K562 (cell line): ENCODE measurements around the gene FYB1. TPM values are rescaled to one million over a fixed set of nuclear protein-coding genes. Genes with fewer than 3 reads are reported as not detected.
A peak's percentile ranks its signal among the peaks of the same experiment; 100 is the strongest.

ENCODE experiments used
- BDP1 ChIP-seq: IDR thresholded peaks from 3 replicates; pipeline ENCODE4 v1.6.1; 2011; ENCODE audit not compliant: insufficient read length, insufficient read depth
- BRF1 ChIP-seq: IDR thresholded peaks from 3 replicates; pipeline ENCODE4 v1.6.1; 2011; ENCODE audit warnings: borderline replicate concordance, mild to moderate bottlenecking; ENCODE audit not compliant: insufficient read length; ENCODE audit errors: extremely low read depth
- CEBPG ChIP-seq, 3 experiments: fragments of 200-800 bp in 1 of 3; sonication (Bioruptor generic) in 1 of 3; sonication (generic) in 1 of 3; formaldehyde crosslinking in 1 of 3; IDR thresholded peaks in 2 of 3; conservative IDR thresholded peaks in 1 of 3; 2 replicates each; pipeline versions ENCODE4 v1.6.1 to v1.8.0; 2016 to 2022; ENCODE audit warnings: missing compliant biosample characterization in 2 of 3, missing genetic modification characterization in 2 of 3, mild to moderate bottlenecking in 1 of 3, missing genetic modification reagents in 1 of 3
- FOS ChIP-seq: IDR thresholded peaks from 3 replicates; pipeline ENCODE4 v1.6.1; 2011; ENCODE audit not compliant: insufficient read length; ENCODE audit errors: extremely low read depth
- FOSL1 ChIP-seq: fragments of 200-800 bp; sonication (Bioruptor generic); conservative IDR thresholded peaks from 2 replicates; pipeline ENCODE4 v1.6.1; 2016; ENCODE audit warnings: missing genetic modification characterization, missing compliant biosample characterization
- GTF2F1 ChIP-seq: IDR thresholded peaks from 2 replicates; pipeline ENCODE4 v1.6.1; 2011; ENCODE audit warnings: low read depth, low read length, improper control_type of control experiment
- HMG20A ChIP-seq: fragments of 450-650 bp; formaldehyde crosslinking; conservative IDR thresholded peaks from 2 replicates; pipeline ENCODE4 v1.4.0; 2020; ENCODE audit warnings: mild to moderate bottlenecking, mixed read lengths
- MEF2A ChIP-seq: IDR thresholded peaks from 2 replicates; pipeline ENCODE4 v1.6.1; 2011; ENCODE audit warnings: low read depth, mild to moderate bottlenecking, low read length, moderate library complexity; ENCODE audit not compliant: control insufficient read depth
- SAP30 ChIP-seq: fragments of 200-600 bp; sonication (generic); IDR thresholded peaks from 2 replicates; pipeline ENCODE4 v1.6.1; 2012; ENCODE audit warnings: borderline replicate concordance, low read depth, mild to moderate bottlenecking, moderate library complexity, low read length, control low read depth, inconsistent platforms; ENCODE audit not compliant: insufficient read depth, poor library complexity, severe bottlenecking
- ZBTB1 ChIP-seq: sonication (generic); formaldehyde crosslinking; IDR thresholded peaks from 2 replicates; pipeline ENCODE4 v1.8.1; 2023; ENCODE audit warnings: missing genetic modification reagents, low read depth, mild to moderate bottlenecking, borderline replicate concordance
- ZNF589 ChIP-seq: fragments of 200-800 bp; sonication (Bioruptor generic); IDR thresholded peaks from 2 replicates; pipeline ENCODE4 v1.6.1; 2016; ENCODE audit warnings: low read depth, missing genetic modification characterization, missing compliant biosample characterization
- ZNF668 ChIP-seq: fragments of 250-450 bp; sonication (Bioruptor Pico); IDR thresholded peaks from 2 replicates; pipeline ENCODE4 v1.8.0; 2022; ENCODE audit warnings: mild to moderate bottlenecking, inconsistent platforms
- polyA plus RNA-seq, 8 experiments: library from polyadenylated mRNA; depleted of rRNA in 4 of 8; stranded (reverse) in 5 of 8; unstranded in 3 of 8; fragments of >200 nt; fragmentation: Nextera tagmentation in 2 of 8; fragmentation: Illumina TruSeq in 1 of 8; extraction: Ambion mirVana in 2 of 8; extraction: Trizol in 1 of 8; gene quantifications; 2 replicates each; pipeline versions ENCODE4 v1.2.1 to v1.2.3, GENCODE V29; 2011 to 2014; ENCODE audit warnings: inconsistent platforms in 1 of 8, missing spikeins in 1 of 8
- total RNA-seq, 7 experiments: library from RNA; depleted of rRNA in 6 of 7; stranded (reverse); fragments of >200 nt in 6 of 7; fragmentation: Illumina TruSeq in 2 of 7; extraction: Trizol in 2 of 7; gene quantifications; 2 replicates each; pipeline versions ENCODE4 v1.2.1 to v1.2.3, GENCODE V29; 2011 to 2021; ENCODE audit warnings: low replicate concordance in 1 of 7
- TF ChIP-seq, protein P1 (sequence below): sonication (generic); formaldehyde crosslinking; IDR thresholded peaks from 2 replicates; pipeline ENCODE4 v1.8.1; 2023; ENCODE audit warnings: mild to moderate bottlenecking, missing genetic modification reagents
- TF ChIP-seq, protein P2 (sequence below), 2 experiments: fragments of 150-350 bp in 1 of 2; IDR thresholded peaks; 2 replicates each; pipeline ENCODE4 v1.6.1; 2012 to 2016; ENCODE audit warnings: low read depth in 2 of 2, low read length in 2 of 2, mild to moderate bottlenecking in 1 of 2, moderate library complexity in 1 of 2
- TF ChIP-seq, protein P3 (sequence below): fragments of 250-450 bp; sonication (Bioruptor Pico); IDR thresholded peaks from 2 replicates; pipeline ENCODE4 v1.9.0; 2021; ENCODE audit warnings: mild to moderate bottlenecking, inconsistent platforms

The FYB1 gene
- total and polyA plus RNA-seq, 9 of the 15 experiments (the other 6 are each of a cell fraction or from before 2014, with no cell fraction given), result 4.7 to 31.5 (median 9.7) TPM

DNA sequence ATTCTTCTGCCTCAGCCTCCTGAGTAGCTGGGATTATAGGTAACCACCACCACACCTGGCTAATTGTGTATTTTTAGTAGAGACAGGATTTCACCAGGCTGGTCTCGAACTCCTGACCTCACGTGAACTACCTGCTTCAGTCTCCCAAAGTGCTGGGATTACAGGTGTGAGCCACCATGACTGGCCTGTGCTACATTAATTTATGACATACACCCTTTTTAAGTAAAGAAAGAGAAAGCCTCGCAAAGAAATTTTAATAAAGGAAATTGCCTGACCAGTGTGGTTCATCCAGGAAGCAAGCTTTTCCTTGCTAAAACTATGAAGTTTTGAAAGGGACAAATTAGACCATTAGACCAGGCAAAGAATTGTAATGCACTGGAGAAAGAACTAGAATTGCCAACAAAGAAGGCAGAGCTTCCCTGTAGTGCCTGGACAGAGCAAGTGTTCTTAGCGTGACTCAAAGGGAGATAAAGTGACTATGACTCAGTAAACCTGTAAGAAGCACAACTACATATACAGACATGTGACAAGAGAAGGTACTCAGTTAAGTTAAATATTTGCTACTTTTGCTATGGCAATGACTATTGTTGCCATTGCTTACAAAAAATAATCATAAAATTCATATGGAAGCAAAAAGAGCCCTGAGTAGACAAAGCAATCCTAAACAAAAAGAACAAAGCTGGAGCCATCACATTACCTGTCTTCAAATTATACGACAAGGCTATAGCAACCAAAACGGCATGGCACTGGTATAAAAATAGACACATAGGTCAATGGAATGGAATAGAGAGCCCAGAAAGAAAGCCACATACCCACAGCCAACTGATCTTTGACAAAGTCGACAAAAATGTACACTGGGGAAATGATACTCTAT is 54.6 kb downstream of the FYB1 start (continued):
- TF ChIP-seq MEF2A, result peak; percentile 69
- TF ChIP-seq BRF1, result no peak
- TF ChIP-seq SAP30, result no peak
- peak; percentile 73 for TF ChIP-seq FOS
- TF ChIP-seq, protein P1, sequence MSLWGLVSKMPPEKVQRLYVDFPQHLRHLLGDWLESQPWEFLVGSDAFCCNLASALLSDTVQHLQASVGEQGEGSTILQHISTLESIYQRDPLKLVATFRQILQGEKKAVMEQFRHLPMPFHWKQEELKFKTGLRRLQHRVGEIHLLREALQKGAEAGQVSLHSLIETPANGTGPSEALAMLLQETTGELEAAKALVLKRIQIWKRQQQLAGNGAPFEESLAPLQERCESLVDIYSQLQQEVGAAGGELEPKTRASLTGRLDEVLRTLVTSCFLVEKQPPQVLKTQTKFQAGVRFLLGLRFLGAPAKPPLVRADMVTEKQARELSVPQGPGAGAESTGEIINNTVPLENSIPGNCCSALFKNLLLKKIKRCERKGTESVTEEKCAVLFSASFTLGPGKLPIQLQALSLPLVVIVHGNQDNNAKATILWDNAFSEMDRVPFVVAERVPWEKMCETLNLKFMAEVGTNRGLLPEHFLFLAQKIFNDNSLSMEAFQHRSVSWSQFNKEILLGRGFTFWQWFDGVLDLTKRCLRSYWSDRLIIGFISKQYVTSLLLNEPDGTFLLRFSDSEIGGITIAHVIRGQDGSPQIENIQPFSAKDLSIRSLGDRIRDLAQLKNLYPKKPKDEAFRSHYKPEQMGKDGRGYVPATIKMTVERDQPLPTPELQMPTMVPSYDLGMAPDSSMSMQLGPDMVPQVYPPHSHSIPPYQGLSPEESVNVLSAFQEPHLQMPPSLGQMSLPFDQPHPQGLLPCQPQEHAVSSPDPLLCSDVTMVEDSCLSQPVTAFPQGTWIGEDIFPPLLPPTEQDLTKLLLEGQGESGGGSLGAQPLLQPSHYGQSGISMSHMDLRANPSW (CRISPR knock-in tag), result no peak
- TF ChIP-seq ZNF668 (CRISPR knock-in tag), result 0 out of 2 replicates have a peak, but pooled peaks have one; percentile 34
- TF ChIP-seq FOSL1 (tag), result peak; percentile 98
- TF ChIP-seq GTF2F1, result no peak
- TF ChIP-seq ZBTB1 (CRISPR knock-in tag), result no peak
- no peak for TF ChIP-seq CEBPG (CRISPR knock-in tag; IDR thresholded peaks at IDR 0.05)
- no peak for TF ChIP-seq CEBPG (tag; conservative IDR thresholded peaks at IDR 0.05 in 1 of 2, IDR thresholded peaks at IDR 0.05 in 1 of 2)
- TF ChIP-seq HMG20A (CRISPR knock-in tag), result no peak
- TF ChIP-seq, protein P2, sequence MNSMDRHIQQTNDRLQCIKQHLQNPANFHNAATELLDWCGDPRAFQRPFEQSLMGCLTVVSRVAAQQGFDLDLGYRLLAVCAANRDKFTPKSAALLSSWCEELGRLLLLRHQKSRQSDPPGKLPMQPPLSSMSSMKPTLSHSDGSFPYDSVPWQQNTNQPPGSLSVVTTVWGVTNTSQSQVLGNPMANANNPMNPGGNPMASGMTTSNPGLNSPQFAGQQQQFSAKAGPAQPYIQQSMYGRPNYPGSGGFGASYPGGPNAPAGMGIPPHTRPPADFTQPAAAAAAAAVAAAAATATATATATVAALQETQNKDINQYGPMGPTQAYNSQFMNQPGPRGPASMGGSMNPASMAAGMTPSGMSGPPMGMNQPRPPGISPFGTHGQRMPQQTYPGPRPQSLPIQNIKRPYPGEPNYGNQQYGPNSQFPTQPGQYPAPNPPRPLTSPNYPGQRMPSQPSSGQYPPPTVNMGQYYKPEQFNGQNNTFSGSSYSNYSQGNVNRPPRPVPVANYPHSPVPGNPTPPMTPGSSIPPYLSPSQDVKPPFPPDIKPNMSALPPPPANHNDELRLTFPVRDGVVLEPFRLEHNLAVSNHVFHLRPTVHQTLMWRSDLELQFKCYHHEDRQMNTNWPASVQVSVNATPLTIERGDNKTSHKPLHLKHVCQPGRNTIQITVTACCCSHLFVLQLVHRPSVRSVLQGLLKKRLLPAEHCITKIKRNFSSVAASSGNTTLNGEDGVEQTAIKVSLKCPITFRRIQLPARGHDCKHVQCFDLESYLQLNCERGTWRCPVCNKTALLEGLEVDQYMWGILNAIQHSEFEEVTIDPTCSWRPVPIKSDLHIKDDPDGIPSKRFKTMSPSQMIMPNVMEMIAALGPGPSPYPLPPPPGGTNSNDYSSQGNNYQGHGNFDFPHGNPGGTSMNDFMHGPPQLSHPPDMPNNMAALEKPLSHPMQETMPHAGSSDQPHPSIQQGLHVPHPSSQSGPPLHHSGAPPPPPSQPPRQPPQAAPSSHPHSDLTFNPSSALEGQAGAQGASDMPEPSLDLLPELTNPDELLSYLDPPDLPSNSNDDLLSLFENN (IDR thresholded peaks at IDR 0.05; ENCODE audit: low read depth in 2 of 2, low read length in 2 of 2), result no peak
- TF ChIP-seq BDP1, result no peak
- TF ChIP-seq, protein P3, sequence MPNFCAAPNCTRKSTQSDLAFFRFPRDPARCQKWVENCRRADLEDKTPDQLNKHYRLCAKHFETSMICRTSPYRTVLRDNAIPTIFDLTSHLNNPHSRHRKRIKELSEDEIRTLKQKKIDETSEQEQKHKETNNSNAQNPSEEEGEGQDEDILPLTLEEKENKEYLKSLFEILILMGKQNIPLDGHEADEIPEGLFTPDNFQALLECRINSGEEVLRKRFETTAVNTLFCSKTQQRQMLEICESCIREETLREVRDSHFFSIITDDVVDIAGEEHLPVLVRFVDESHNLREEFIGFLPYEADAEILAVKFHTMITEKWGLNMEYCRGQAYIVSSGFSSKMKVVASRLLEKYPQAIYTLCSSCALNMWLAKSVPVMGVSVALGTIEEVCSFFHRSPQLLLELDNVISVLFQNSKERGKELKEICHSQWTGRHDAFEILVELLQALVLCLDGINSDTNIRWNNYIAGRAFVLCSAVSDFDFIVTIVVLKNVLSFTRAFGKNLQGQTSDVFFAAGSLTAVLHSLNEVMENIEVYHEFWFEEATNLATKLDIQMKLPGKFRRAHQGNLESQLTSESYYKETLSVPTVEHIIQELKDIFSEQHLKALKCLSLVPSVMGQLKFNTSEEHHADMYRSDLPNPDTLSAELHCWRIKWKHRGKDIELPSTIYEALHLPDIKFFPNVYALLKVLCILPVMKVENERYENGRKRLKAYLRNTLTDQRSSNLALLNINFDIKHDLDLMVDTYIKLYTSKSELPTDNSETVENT (CRISPR knock-in tag), result no peak
- no peak for TF ChIP-seq ZNF589 (CRISPR knock-in tag)
